GM12873 (cell line): ENCODE results near the gene MAOB.

Source experiments
- CTCF ChIP-seq: IDR thresholded peaks from 2 replicates; pipeline ENCODE4 v1.5.1; 2012; ENCODE audit warnings: low read depth, mild to moderate bottlenecking, moderate library complexity, low read length, control low read depth; ENCODE audit not compliant: insufficient read depth; ENCODE audit errors: missing control alignments

Gene MAOB

GRCh38 chrX:43885617-43886016, 3.4 kb upstream of the MAOB start:
- no peak for TF ChIP-seq CTCF

GRCh38 chrX:43881410-43882293, 598 bp downstream of the MAOB start:
- TF ChIP-seq CTCF, result no peak

DNA sequence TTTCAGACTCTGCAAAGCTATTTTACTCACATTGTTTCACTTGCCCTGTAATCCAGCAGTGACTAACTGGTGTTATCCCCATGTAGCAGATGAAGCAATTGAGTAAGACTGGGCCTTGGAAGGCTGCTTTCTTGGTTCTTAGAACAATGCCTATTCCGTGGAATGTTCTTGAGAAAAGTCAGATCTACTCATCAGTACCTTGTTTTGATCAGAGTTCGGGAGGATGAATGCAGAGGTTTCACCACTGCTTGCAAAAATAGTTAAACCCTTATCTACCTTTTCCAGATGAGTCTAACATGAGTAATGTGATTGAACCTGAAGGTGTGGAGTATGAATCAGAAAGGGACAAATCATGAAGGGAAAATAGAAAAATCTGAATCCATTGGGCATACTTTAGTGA, 1.8 kb downstream of the MAOB start:
- no peak for TF ChIP-seq CTCF

DNA sequence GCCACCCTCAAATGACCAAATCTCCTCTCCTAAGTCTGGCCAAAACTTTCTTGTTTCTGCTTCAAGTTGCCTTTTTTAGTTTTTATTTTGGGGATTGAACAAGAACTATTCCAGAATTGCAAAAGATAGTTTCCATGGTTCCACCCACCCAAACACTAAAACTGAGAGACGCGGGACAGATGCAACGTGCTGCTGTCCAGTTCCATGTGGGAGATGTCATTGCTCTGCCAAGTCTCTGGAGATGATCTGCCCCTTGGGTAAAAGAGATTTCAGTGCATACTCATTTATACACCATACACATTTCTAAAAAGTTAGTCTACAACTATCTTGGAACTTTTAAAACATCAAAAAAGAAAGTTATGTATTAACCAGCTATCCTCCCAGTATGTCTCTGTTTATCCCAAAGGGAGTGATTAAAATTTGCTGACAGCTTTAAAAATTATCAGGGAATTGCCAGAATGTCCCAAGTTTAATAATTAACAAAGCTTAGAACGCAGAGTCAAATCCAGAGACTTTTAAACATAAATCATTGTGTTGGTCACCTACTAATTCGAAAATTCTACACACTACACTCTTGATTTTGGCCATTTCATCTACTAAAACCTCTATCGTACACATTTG, 3.2 kb downstream of the MAOB start:
- TF ChIP-seq CTCF, result no peak

DNA sequence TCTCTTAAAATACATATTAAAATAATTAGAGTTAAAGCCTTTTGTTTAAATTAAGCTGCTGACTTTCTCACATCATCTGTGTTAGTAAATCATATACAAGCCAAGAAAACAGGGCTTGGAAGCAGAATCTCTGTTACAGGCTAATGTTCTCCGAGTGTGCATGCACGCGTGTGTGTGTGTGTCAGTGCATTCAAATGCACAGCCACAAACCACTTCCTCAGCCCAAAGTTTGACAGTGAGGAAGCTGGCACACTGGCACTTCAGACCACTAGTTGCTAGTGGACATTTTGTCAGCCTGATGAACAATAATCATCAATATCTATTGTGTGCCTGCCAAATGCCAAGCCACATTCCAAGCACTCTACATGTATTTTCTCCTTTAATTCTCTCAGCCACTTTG, 5.6 kb downstream of the MAOB start:
- TF ChIP-seq CTCF, result no peak

DNA sequence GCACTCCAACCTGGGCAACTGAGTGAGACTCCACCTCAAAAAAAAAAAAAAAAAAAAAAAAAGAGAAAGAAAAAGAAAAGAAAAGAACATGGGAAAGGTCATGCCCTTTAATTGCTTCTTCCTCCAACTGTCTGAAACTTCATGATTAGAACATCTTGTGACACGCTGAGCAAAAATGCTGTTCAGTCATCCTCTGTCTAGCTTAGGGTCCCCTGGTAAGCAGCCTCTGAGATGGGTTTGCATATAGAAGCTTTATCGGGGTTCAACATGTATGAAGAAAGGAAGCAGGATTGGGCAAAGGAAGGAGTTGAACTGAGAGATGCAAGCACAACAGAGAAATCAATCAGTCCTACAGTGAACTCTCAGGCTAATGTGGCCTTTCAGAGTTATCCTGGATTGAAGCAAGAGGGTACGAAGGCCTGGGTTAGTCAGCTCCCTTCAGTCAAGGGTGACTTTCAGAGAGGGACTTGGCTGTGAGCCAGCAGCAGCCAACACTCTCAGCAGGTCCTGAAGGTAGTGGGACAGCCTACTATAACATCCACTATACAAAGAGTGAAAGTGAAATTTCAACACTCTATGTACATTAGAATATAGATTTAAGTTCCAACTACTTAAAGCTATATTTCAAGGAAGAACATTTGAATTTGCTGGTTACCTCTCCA, 11.4 kb downstream of the MAOB start:
- TF ChIP-seq CTCF, result no peak

DNA sequence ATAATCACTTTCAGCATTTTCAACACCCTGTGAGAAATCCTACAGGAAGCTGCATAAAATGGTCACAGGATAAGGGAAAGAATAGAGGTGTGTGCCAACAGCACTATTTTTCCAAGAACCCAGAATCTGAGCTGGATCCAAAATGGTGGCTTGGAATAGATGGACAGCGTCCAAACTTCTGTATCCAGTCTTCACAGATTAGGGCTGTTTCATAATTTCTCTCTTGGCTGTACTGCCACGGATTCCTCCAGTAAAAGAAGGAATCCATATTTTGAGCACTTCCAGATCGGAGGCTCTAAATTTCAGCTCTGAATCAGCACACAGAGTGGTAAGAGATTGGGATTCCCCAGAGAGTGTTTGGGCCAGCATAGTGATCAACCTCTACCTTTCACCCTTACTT, 12.2 kb downstream of the MAOB start:
- no peak for TF ChIP-seq CTCF
